ENCODE results near the gene PTPN6. TPM values are rescaled to one million over a fixed set of nuclear protein-coding genes. Genes with fewer than 3 reads are reported as not detected.

Gene PTPN6
- total and polyA plus RNA-seq, 10 of the 15 experiments (the other 5 are each of a cell fraction or from before 2014, with no cell fraction given): 229 to 457 (median 370) TPM

DNA sequence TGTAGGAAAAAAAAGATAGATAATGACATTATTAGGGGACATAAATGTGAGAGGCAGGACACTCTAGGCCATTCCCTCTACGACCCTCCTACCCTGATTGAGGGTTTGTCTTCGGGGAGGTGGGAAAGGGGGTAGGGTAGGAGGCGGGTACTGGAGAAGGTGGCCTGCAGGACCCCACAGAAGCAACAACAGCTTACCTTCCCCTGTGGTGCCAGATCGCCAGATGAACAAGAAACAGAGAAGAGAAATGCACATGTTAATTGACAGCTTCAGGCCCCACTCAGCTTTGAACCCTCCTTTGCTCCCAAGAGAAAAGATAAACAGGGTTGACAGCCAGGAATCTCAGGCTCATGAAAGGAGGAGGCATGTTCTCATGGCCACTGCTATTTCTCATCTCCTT, 14.6 kb downstream of the PTPN6 start:
- H3K4me3 ChIP-seq: no peak overlapping the region
- H3K27ac ChIP-seq (ENCODE audit: control insufficient read depth, insufficient read depth): peak overlapping the region; percentile 11; the same call in 1 of the 2 replicates
- DNase-seq (ENCODE audit: low read depth, low spot score) (no peak), ATAC-seq (no peak), FAIRE-seq (no peak)
- no peak overlapping the region for H2AFZ ChIP-seq (ENCODE audit: control insufficient read depth, low read depth, low read length)
- TF ChIP-seq EGR1 (IDR thresholded peaks at IDR 0.05; ENCODE audit: borderline replicate concordance in 1 of 2, low read depth in 2 of 2, low read length in 2 of 2) (no peak), HDAC2 (IDR thresholded peaks at IDR 0.05) (no peak), MYB (IDR thresholded peaks at IDR 0.05; ENCODE audit: borderline replicate concordance, low read depth, low read length) (no peak)
- ChIA-PET SMC1A (ENCODE audit: uncharacterized antibody, unreplicated experiment) (interaction anchor here (1.0 to 13.2 kb wide), 4 partner anchors 9 to 143 kb away, joined by 3 to 395 read pairs (median 6); partner anchors contain the start of genes C12orf57, C1RL, PTPN6 and RNU7-1), CTCF (interaction anchor here (1.1 to 13.2 kb wide), 8 partner anchors 18 to 147 kb away, joined by 4 to 645 read pairs (median 8); partner anchors contain the start of genes C12orf57, C1RL, PTPN6 and RNU7-1), RAD21 (ENCODE audit: unreplicated experiment) (interaction anchor here (0.9 to 13.5 kb wide), 6 partner anchors 9 to 147 kb away, joined by 3 to 426 read pairs (median 4); partner anchors contain the start of genes C12orf57, LPCAT3 and RNU7-1), POLR2A (interaction anchor here (2.3 to 13.5 kb wide), 2 partner anchors 10 to 21 kb away, joined by 7 to 524 read pairs; partner anchors contain the start of genes C12orf57, PTPN6 and RNU7-1)
- peak overlapping the region; percentile 39; the same call in 1 of the 2 replicates for H3K9ac ChIP-seq (ENCODE audit: control insufficient read depth, insufficient read depth, low read length)
- BruUV-seq (replicated peaks): no TSS peak
- intact Hi-C loops (cut with micrococcal nuclease; ENCODE audit: unreplicated experiment): loop anchor here (1.0 kb wide), 1 partner anchor 21 kb away; the partner anchor contains the start of gene C12orf57
- peaks cover 32% of the 10 kb centered on the region for H3K4me1 ChIP-seq (ENCODE audit: control insufficient read depth, insufficient read depth, low read length)
- in situ Hi-C loops (cut with MboI): loop anchor here (25.0 kb wide), 1 partner anchor 1672 kb away; no protein-coding TSS in a partner anchor
- H3K9me3 ChIP-seq (replicated peaks; ENCODE audit: control insufficient read depth, insufficient read depth, low read length): no peaks in the 10 kb centered on the region
- H3K36me3 ChIP-seq (ENCODE audit: control insufficient read depth in 2 of 2, insufficient read depth in 2 of 2, low read length in 1 of 2): peaks cover 30 to 31% of the 10 kb centered on the region in 2 experiments
- 45% methylated on average over 4 of the region's 4 CpGs for WGBS (ENCODE audit: insufficient coverage, insufficient replicate concordance, low lambda C conversion rate, missing lambda C conversion rate)
- no peak overlapping the region for H3K4me2 ChIP-seq (ENCODE audit: control insufficient read depth, insufficient read depth)
- H3K27me3 ChIP-seq (replicated peaks in 1 of 2; ENCODE audit: control insufficient read depth in 2 of 2, insufficient read depth in 2 of 2, low read length in 1 of 2): no peaks in the 10 kb centered on the region
- H3K79me2 ChIP-seq (ENCODE audit: control insufficient read depth, insufficient read depth, low read length): peaks cover 41% of the 10 kb centered on the region
- H4K20me1 ChIP-seq (ENCODE audit: control insufficient read depth, insufficient read depth): no peaks in the 10 kb centered on the region

GRCh38 chr12:6966351-6966750, 15.2 kb downstream of the PTPN6 start:
- SMC1A ChIA-PET (ENCODE audit: uncharacterized antibody, unreplicated experiment): interaction anchor here (0.5 to 13.2 kb wide), 4 partner anchors 9 to 42 kb away, joined by 3 to 395 read pairs (median 4); partner anchors contain the start of genes C12orf57, PTPN6 and RNU7-1
- TF ChIP-seq CHD2 (IDR thresholded peaks at IDR 0.05; ENCODE audit: borderline replicate concordance, low read depth, low read length): no peak
- TF ChIP-seq CEBPZ (IDR thresholded peaks at IDR 0.05; ENCODE audit: low read depth, low read length): no peak
- no peak for TF ChIP-seq SKIL (IDR thresholded peaks at IDR 0.05; ENCODE audit: low read depth, poor library complexity, severe bottlenecking)
- TF ChIP-seq RBBP5 (conservative IDR thresholded peaks at IDR 0.05): no peak
- no peak for TF ChIP-seq RB1 (IDR thresholded peaks at IDR 0.05; ENCODE audit: borderline replicate concordance)
- no peak for TF ChIP-seq GABPA (IDR thresholded peaks at IDR 0.05; ENCODE audit: low read depth)

More at GRCh38 chr12:6966351-6966750, 15.2 kb downstream of the PTPN6 start:
- Histone ChIP-seq H3K27ac (ENCODE audit: control insufficient read depth, insufficient read depth) (no peak overlapping the region), H2AFZ (ENCODE audit: control insufficient read depth, low read depth, low read length) (no peak overlapping the region), H4K20me1 (ENCODE audit: control insufficient read depth, insufficient read depth) (no peaks in the 10 kb centered on the region), H3K36me3 (ENCODE audit: control insufficient read depth in 2 of 2, insufficient read depth in 2 of 2, low read length in 1 of 2) (peaks cover 30 to 31% of the 10 kb centered on the region in 2 experiments), H3K4me1 (ENCODE audit: control insufficient read depth, insufficient read depth, low read length) (peaks cover 25% of the 10 kb centered on the region), H3K9ac (ENCODE audit: control insufficient read depth, insufficient read depth, low read length) (no peak overlapping the region), H3K4me3 (no peak overlapping the region), H3K27me3 (replicated peaks in 1 of 2; ENCODE audit: control insufficient read depth in 2 of 2, insufficient read depth in 2 of 2, low read length in 1 of 2) (no peaks in the 10 kb centered on the region), H3K4me2 (ENCODE audit: control insufficient read depth, insufficient read depth) (no peak overlapping the region), H3K79me2 (ENCODE audit: control insufficient read depth, insufficient read depth, low read length) (peaks cover 44% of the 10 kb centered on the region), H3K9me3 (replicated peaks; ENCODE audit: control insufficient read depth, insufficient read depth, low read length) (no peaks in the 10 kb centered on the region)
- intact Hi-C loops (cut with micrococcal nuclease; ENCODE audit: unreplicated experiment): no loop called here
- in situ Hi-C loops (cut with MboI): loop anchor here (25.0 kb wide), 1 partner anchor 1671 kb away; no protein-coding TSS in a partner anchor
- POLR2A ChIA-PET: interaction anchor here (2.3 to 13.5 kb wide), 2 partner anchors 10 to 22 kb away, joined by 7 to 524 read pairs; partner anchors contain the start of genes C12orf57, PTPN6 and RNU7-1
- CTCF ChIA-PET: interaction anchor here (0.8 to 13.2 kb wide), 6 partner anchors 11 to 147 kb away, joined by 3 to 645 read pairs (median 6); partner anchors contain the start of genes C12orf57, PTPN6 and RNU7-1
- RAD21 ChIA-PET (ENCODE audit: unreplicated experiment): interaction anchor here (0.9 to 13.5 kb wide), 4 partner anchors 9 to 146 kb away, joined by 3 to 426 read pairs (median 3); partner anchors contain the start of genes C12orf57 and RNU7-1
- no TSS peak for BruUV-seq (replicated peaks)
- DNase-seq (ENCODE audit: low read depth, low spot score) (no peak), ATAC-seq (no peak), FAIRE-seq (no peak)
- WGBS (ENCODE audit: insufficient coverage, insufficient replicate concordance, low lambda C conversion rate, missing lambda C conversion rate): 78% methylated on average over 7 of the region's 7 CpGs

Measured in GM12878 (cell line).